MM.1S (cell line): ENCODE measurements around the gene CXADR.

ENCODE experiments used
- CTCF ChIP-seq: fragments of 300-600 bp; sonication (generic); IDR thresholded peaks from 2 replicates; pipeline ENCODE4 v1.5.1; 2016; ENCODE audit warnings: antibody characterized with exemption, low read length, mixed read lengths
- EZH2 ChIP-seq: fragments of 300-600 bp; sonication (generic); optimal IDR thresholded peaks from 2 replicates; pipeline ENCODE3; 2017; ENCODE audit warnings: low read depth, mild to moderate bottlenecking, antibody characterized with exemption, low read length, mixed read lengths
- EZH2phosphoT487 ChIP-seq: fragments of 300-600 bp; sonication (generic); IDR thresholded peaks from 2 replicates; pipeline ENCODE4 v1.6.1; 2018; ENCODE audit warnings: antibody characterized with exemption, low read length

GRCh38 chr21:17616831-17617230 lies 104.0 kb downstream of the CXADR start:
- TF ChIP-seq CTCF, result no peak
- no peak for TF ChIP-seq EZH2
- no peak for TF ChIP-seq EZH2phosphoT487
